ENCODE results near the gene CKS1B.

CKS1B gene

DNA sequence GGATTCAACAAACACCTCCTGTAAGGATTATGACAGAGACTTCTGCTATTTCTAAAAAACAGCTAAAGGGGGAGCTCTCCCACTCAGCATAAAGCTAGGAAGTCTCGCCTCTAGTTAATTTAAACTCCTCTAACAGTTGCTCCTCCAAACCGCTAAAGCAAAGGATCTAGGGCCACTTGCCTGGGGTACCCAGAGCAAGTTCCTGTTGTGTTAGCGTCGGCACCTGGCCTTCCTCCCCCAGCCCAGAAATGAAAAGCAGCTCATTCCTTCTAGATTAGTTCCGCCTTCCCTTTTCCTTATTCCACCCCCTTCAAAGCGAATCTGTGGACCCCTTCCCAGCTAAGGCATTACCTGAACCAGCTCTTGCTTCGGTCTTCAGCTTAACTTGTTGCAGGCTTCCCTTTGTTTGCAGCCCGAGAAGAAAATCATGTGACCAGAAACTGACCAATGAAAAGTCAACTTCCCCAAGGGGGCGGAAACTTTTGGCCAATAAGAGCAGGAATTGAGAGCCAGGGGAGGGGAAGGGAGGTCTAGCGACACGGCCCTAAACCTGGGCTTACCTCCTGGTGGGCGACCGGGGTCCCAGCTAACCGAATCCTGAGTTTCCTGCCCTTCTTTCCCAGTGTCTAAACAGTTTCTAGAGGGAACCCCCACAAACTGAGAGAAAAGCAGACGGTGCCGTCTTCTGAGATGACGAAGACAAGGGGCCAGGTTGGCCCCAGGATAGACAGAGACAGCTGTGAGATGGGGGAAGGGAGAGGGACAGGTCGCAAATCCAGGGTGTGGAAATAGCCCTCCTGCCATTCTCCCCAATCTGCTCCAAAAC is 18.6 kb upstream of the CKS1B start, which contains the start of gene PBXIP1:
TSS of gene PBXIP1 (minus strand) at position 382 of the 826 bp plus-strand sequence. CDS start 2,378 bp downstream, outside the sequence.
- DNase-seq (ENCODE audit: low read depth), result peak; percentile 66
- H3K4me3 ChIP-seq (ENCODE audit: control insufficient read depth, low read depth, low read length), result peak within 1 kb of the TSS; percentile 54
- TF ChIP-seq, protein P1, sequence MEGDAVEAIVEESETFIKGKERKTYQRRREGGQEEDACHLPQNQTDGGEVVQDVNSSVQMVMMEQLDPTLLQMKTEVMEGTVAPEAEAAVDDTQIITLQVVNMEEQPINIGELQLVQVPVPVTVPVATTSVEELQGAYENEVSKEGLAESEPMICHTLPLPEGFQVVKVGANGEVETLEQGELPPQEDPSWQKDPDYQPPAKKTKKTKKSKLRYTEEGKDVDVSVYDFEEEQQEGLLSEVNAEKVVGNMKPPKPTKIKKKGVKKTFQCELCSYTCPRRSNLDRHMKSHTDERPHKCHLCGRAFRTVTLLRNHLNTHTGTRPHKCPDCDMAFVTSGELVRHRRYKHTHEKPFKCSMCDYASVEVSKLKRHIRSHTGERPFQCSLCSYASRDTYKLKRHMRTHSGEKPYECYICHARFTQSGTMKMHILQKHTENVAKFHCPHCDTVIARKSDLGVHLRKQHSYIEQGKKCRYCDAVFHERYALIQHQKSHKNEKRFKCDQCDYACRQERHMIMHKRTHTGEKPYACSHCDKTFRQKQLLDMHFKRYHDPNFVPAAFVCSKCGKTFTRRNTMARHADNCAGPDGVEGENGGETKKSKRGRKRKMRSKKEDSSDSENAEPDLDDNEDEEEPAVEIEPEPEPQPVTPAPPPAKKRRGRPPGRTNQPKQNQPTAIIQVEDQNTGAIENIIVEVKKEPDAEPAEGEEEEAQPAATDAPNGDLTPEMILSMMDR (IDR thresholded peaks at IDR 0.05; ENCODE audit: control insufficient read depth, insufficient read depth, low read depth, low read length, missing control alignments), result peak; percentile 48

DNA sequence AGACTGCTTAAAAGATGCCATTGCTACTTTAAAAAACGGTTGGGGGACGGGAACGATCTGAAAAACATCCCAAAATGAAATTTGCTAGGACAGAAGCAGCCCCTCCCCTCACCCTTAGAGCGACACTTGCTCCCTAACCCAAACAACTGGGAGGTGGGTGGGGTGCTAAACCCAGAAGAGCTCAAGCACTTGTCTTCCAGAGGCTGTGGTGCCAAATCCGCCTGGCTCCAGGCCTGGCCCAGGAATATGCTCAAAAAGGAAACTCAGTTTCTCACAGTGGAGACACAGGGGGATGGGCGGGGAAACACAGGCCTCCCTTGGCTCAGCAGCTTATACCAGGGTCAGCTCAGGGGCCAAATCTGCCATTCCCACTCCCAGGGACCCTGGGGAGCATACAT is 17.9 kb upstream of the CKS1B start:
- H3K4me3 ChIP-seq (ENCODE audit: control insufficient read depth, low read depth, low read length), result peak overlapping the region; percentile 54
- DNase-seq (ENCODE audit: low read depth), result no peak
- TF ChIP-seq, protein P1 (IDR thresholded peaks at IDR 0.05; ENCODE audit: control insufficient read depth, insufficient read depth, low read depth, low read length, missing control alignments), result no peak

DNA sequence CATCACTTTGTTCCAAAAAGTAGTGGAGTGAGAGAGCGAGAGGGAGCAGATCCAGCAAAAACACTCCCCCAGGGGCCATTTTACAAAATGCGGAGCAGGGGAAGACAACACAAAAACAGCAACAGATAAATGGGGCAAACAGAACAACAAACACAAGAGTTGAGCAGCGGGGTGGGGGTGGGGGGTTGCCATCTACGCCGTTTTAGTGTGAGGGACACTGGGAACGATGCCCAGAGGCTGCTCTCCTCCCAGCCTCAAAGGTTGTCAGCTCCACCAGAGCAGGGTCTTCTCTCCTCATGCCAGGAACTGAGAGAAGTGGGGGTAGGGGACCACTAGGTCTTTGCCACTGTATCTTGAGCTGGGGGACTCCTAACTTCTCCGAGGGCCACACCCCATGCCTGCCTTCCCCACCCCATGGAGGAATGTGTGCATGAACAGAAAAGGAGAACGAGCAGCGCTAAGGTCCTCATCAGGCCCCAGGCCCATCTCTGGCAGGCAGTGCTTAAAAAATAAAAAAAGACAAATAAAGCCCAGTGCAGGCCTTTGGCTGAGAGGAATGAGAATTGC is 17.3 kb upstream of the CKS1B start:
- H3K4me3 ChIP-seq (ENCODE audit: control insufficient read depth, low read depth, low read length), result no peak overlapping the region

DNA sequence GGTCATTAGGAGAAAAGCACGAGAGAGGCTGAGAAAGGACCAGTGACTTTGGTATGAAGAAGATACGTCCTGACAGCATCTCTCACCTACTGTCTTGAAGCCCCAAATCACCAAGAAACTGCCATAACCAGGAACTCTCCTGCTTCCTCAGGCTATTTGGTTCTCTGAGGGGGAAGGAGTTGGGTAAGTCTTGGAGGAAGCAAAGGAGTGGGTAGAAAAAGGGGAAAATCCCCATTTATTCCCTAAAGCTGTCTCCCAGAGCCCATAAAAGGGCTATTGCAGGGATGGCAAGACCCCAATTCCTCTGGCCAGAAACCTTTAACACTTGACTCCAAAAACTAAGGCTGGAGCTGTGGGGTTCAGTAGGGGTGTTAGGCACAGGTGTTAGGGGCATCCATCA is 16.4 kb upstream of the CKS1B start:
- no peak overlapping the region for H3K4me3 ChIP-seq (ENCODE audit: control insufficient read depth, low read depth, low read length)
- TF ChIP-seq, protein P1 (IDR thresholded peaks at IDR 0.05; ENCODE audit: control insufficient read depth, insufficient read depth, low read depth, low read length, missing control alignments), result no peak
- no peak for DNase-seq (ENCODE audit: low read depth)

More for the DNA sequence above, 17.3 kb upstream of the CKS1B start:
- no peak for DNase-seq (ENCODE audit: low read depth)
- TF ChIP-seq, protein P1 (IDR thresholded peaks at IDR 0.05; ENCODE audit: control insufficient read depth, insufficient read depth, low read depth, low read length, missing control alignments), result no peak

DNA sequence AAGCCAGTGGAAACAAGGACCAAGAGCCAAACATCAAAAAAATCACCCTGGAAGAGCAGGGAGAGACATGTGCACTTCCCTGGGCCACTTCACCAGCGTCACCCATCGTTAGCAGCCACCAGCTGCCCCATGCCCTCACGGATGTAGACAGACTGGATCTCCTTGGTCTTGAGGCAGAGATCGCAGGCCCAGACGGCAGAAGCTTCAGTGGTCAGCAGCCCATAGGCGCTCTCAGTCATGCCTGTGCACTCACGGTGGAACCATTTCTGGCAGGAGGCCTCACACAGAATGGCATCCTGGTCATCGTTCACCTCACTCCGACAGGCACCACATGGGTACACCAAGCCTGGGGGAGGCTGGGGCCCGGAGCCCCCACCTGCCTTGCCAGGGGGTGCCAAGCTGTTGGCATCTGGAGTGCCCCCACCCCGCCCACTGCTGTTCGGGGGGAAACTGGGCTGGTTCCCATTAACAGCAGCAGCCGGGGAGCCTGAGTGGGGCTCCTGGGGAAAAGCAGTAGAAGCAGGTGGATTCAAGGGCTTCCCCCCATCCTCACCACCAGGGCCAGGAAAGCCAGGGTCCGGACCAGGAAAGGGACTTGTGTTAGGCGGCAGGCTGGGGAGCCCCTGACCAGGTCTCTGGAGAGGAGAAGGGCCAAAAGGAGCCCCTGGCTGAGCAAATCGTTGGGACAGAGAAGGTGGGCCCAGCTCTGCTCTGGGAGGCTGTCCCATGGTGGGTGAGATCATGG is 15.6 kb upstream of the CKS1B start:
- no peak overlapping the region for H3K4me3 ChIP-seq (ENCODE audit: control insufficient read depth, low read depth, low read length)
- no peak for DNase-seq (ENCODE audit: low read depth)

DNA sequence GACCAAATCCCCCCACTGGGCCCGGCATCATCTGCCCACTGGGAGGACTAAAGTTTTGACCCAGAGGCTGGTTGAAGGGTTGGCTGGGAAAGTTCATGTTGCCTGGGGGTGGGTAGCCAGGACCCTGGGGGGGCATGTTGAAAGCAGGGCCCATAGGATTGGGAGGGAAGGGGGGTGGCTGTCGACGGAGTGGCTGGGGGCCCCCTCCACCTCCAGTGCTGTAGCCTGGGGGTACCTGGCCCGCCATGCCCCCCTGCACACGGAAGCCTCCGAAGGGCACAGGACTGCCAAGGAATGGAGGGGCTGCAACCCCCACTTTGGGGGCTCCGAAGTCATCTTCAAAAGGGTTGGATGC is 15.1 kb upstream of the CKS1B start:
- DNase-seq (ENCODE audit: low read depth), result no peak
- H3K4me3 ChIP-seq (ENCODE audit: control insufficient read depth, low read depth, low read length), result no peak overlapping the region
- TF ChIP-seq, protein P1 (IDR thresholded peaks at IDR 0.05; ENCODE audit: control insufficient read depth, insufficient read depth, low read depth, low read length, missing control alignments), result no peak

More for the DNA sequence above, 15.6 kb upstream of the CKS1B start:
- TF ChIP-seq, protein P1 (IDR thresholded peaks at IDR 0.05; ENCODE audit: control insufficient read depth, insufficient read depth, low read depth, low read length, missing control alignments), result no peak
